ENCODE results near the gene CMBL.
"Not testable (repeated sequence)": the region's sequence is repeated elsewhere in the genome, so short reads cannot be mapped to it uniquely, and the experiment has no call there.

CMBL gene

GRCh38 chr5:10307206-10308148 is at the start of gene CMBL:
Gene CMBL (minus strand): TSS chr5:10307902. CDS start chr5:10290762, 17,140 bp downstream.
- DNase-seq (ENCODE audit: low read depth in 2 of 2), result no peak

GRCh38 chr5:10355071-10355889 is 47.6 kb upstream of the CMBL start:
- DNase-seq (ENCODE audit: low read depth in 2 of 2), result no peak

GRCh38 chr5:10354048-10354872 is 46.6 kb upstream of the CMBL start:
- peak; percentile 15 to 18 for DNase-seq (ENCODE audit: low read depth in 2 of 2)

GRCh38 chr5:10353241-10354047 is 45.7 kb upstream of the CMBL start, which contains the start of gene MARCHF6:
Gene MARCHF6 (plus strand): TSS chr5:10353695. CDS start chr5:10353899, 204 bp downstream.
- peak; percentile 87 to 88 for DNase-seq (ENCODE audit: low read depth in 2 of 2)

GRCh38 chr5:10352430-10353240 is 44.9 kb upstream of the CMBL start:
- DNase-seq (ENCODE audit: low read depth in 2 of 2), result peak in 1 of 2 donors; percentile 8

- no peak for DNase-seq (ENCODE audit: low read depth in 2 of 2)
These were observed 44.2 kb upstream of the CMBL start for GRCh38 chr5:10351919-10352318.

GRCh38 chr5:10351199-10351905 is 43.6 kb upstream of the CMBL start:
- no peak for DNase-seq (ENCODE audit: low read depth in 2 of 2)

GRCh38 chr5:10348258-10348657 is 40.6 kb upstream of the CMBL start:
- no peak for DNase-seq (ENCODE audit: low read depth in 2 of 2)

- DNase-seq (ENCODE audit: low read depth in 2 of 2), result not testable (repeated sequence)
These were observed 36.9 kb upstream of the CMBL start for GRCh38 chr5:10344461-10345106.

GRCh38 chr5:10343486-10343885 is 35.8 kb upstream of the CMBL start:
- no peak for DNase-seq (ENCODE audit: low read depth in 2 of 2)

GRCh38 chr5:10339958-10340357 is 32.3 kb upstream of the CMBL start:
- DNase-seq (ENCODE audit: low read depth in 2 of 2), result no peak

GRCh38 chr5:10339058-10339811 is 31.5 kb upstream of the CMBL start:
- no peak for DNase-seq (ENCODE audit: low read depth in 2 of 2)

GRCh38 chr5:10338686-10339057 is 31.0 kb upstream of the CMBL start:
- no peak for DNase-seq (ENCODE audit: low read depth in 2 of 2)

GRCh38 chr5:10337986-10338385 is 30.3 kb upstream of the CMBL start:
- DNase-seq (ENCODE audit: low read depth in 2 of 2), result no peak

GRCh38 chr5:10337107-10337506 is 29.4 kb upstream of the CMBL start:
- no peak for DNase-seq (ENCODE audit: low read depth in 2 of 2)

GRCh38 chr5:10335711-10336470 is 28.2 kb upstream of the CMBL start:
- DNase-seq (ENCODE audit: low read depth in 2 of 2), result no peak

GRCh38 chr5:10334831-10335230 is 27.1 kb upstream of the CMBL start:
- no peak for DNase-seq (ENCODE audit: low read depth in 2 of 2)
